Ishikawa (cell line): Measurements from ENCODE around the gene ANKRD7.

Source experiments
- CEBPB ChIP-seq: IDR thresholded peaks from 2 replicates; pipeline ENCODE4 v1.6.1; 2012
- CREB1 ChIP-seq: IDR thresholded peaks from 2 replicates; pipeline ENCODE4 v1.6.1; 2012; ENCODE audit warnings: low read depth
- EGR1 ChIP-seq: IDR thresholded peaks from 2 replicates; pipeline ENCODE4 v1.6.1; 2012
- EP300 ChIP-seq: IDR thresholded peaks from 2 replicates; pipeline ENCODE4 v1.6.1; 2012; ENCODE audit warnings: borderline replicate concordance
- FOXM1 ChIP-seq: IDR thresholded peaks from 2 replicates; pipeline ENCODE4 v1.6.1; 2012; ENCODE audit warnings: low read depth, borderline replicate concordance
- MAX ChIP-seq: IDR thresholded peaks from 2 replicates; pipeline ENCODE4 v1.6.1; 2012
- NFIC ChIP-seq: IDR thresholded peaks from 2 replicates; pipeline ENCODE4 v1.6.1; 2012
- RAD21 ChIP-seq: IDR thresholded peaks from 2 replicates; pipeline ENCODE4 v1.6.1; 2012; ENCODE audit warnings: low read depth
- REST ChIP-seq: IDR thresholded peaks from 2 replicates; pipeline ENCODE4 v1.6.1; 2012; ENCODE audit warnings: low read depth, mild to moderate bottlenecking
- TAF1 ChIP-seq: IDR thresholded peaks from 2 replicates; pipeline ENCODE4 v1.6.1; 2012; ENCODE audit warnings: low read depth, mild to moderate bottlenecking
- TCF12 ChIP-seq: IDR thresholded peaks from 2 replicates; pipeline ENCODE4 v1.6.1; 2012; ENCODE audit warnings: low read depth
- TEAD4 ChIP-seq: IDR thresholded peaks from 2 replicates; pipeline ENCODE4 v1.6.1; 2012
- USF1 ChIP-seq: IDR thresholded peaks from 2 replicates; pipeline ENCODE4 v1.6.1; 2012
- YY1 ChIP-seq: IDR thresholded peaks from 2 replicates; pipeline ENCODE4 v1.6.1; 2012; ENCODE audit warnings: low read depth
- ZBTB7A ChIP-seq: IDR thresholded peaks from 2 replicates; pipeline ENCODE4 v1.6.1; 2012; ENCODE audit warnings: low read depth

ANKRD7 gene

GRCh38 chr7:118285358-118285757 is 60.9 kb downstream of the ANKRD7 start:
- no peak for TF ChIP-seq RAD21
- no peak for TF ChIP-seq EP300
- TF ChIP-seq CREB1: no peak
- TF ChIP-seq EGR1: no peak

GRCh38 chr7:118286131-118286530 is 61.6 kb downstream of the ANKRD7 start:
- TF ChIP-seq RAD21 (no peak), MAX (no peak), REST (no peak), CEBPB (no peak), ZBTB7A (no peak), NFIC (no peak), FOXM1 (no peak), EGR1 (no peak), USF1 (no peak), EP300 (no peak), TAF1 (no peak), YY1 (no peak), TEAD4 (no peak), CREB1 (no peak), TCF12 (no peak)

GRCh38 chr7:118288098-118288497 is 63.6 kb downstream of the ANKRD7 start:
- TF ChIP-seq YY1 (no peak), NFIC (no peak), ZBTB7A (no peak), TCF12 (no peak), FOXM1 (no peak), TAF1 (no peak), EGR1 (no peak), USF1 (no peak), EP300 (no peak), REST (no peak), CREB1 (no peak), TEAD4 (no peak)

GRCh38 chr7:118289476-118289875 is 65.0 kb downstream of the ANKRD7 start:
- no peak for TF ChIP-seq TAF1
- no peak for TF ChIP-seq NFIC
- no peak for TF ChIP-seq ZBTB7A
- TF ChIP-seq EP300: no peak
- TF ChIP-seq CEBPB: no peak
- no peak for TF ChIP-seq TEAD4
- no peak for TF ChIP-seq EGR1
- no peak for TF ChIP-seq FOXM1
- no peak for TF ChIP-seq USF1
- TF ChIP-seq REST: no peak
